ENCODE measurements around the gene AHCYL2. TPM values are rescaled to one million over a fixed set of nuclear protein-coding genes. Genes with fewer than 3 reads are reported as not detected.

The AHCYL2 gene
- total RNA-seq, 2 donors from 2014 or later = 30.8 to 31.4 TPM

DNA sequence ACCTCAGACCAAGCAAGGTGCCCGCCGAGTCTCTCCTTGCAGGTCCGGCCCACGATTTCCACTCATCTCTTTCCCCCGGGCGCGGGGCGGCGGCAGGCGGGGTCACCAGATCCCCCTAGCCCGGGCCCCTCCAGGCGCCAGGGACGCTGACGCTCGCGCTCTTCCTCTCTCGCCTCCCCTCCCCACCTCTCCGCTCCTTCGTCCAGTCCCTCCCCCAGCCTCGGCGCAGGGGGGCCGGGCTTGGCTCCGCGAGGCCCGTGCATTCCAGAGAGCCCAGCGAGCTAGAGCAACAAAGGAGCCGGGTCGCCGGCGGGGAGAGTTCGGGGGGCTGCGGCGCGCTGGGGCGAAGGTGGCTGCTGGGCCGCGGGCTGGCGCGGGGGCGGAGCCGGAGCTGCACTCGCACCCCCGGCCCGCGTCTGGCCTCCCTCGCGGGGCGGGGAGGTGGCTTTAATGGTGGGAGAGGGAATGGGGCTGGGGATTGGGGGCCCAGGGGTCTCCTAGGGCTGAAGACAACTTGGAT is 36.4 kb upstream of the AHCYL2 start, which contains the start of gene SMO:
SMO (plus strand) TSS at position 262 of the 520 bp plus-strand sequence. CDS start 519 bp downstream, outside the sequence.
- Mint-ChIP-seq H3K27ac (peak within 1 kb of the TSS; percentile 78), H3K9me3 (no peaks in the 10 kb centered on the region), H3K4me3 (peak within 1 kb of the TSS; percentile 91), H3K36me3 (ENCODE audit: low read depth) (peaks cover 9% of the 10 kb centered on the region), H3K27me3 (ENCODE audit: insufficient read depth) (peaks cover 35% of the 10 kb centered on the region), H3K4me1 (peaks cover 23% of the 10 kb centered on the region)
- Histone ChIP-seq H3K4me3 (ENCODE audit: low read length) (peak within 1 kb of the TSS; percentile 93), H3K9me3 (ENCODE audit: control insufficient read depth, low read length) (no peaks in the 10 kb centered on the region), H3K36me3 (ENCODE audit: control insufficient read depth, insufficient read depth, low read length) (peaks cover 8% of the 10 kb centered on the region), H3K4me1 (ENCODE audit: control insufficient read depth, insufficient read depth, low read length) (peaks cover 7% of the 10 kb centered on the region), H3K27me3 (ENCODE audit: control insufficient read depth, insufficient read depth, low read length, poor library complexity, severe bottlenecking) (peaks cover 15% of the 10 kb centered on the region), H3K9ac (ENCODE audit: extremely low read depth, low read length, poor library complexity, severe bottlenecking) (peak within 1 kb of the TSS; percentile 92), H3K27ac (ENCODE audit: low read depth, low read length) (peak within 1 kb of the TSS; percentile 95)
- DNase-seq = peak; percentile 94
- WGBS, 2 experiments (ENCODE audit: insufficient coverage in 1 of 2, insufficient read length in 1 of 2) = 0% methylated on average over 10 to 48 of the region's 48 CpGs
- TF ChIP-seq, protein P1, sequence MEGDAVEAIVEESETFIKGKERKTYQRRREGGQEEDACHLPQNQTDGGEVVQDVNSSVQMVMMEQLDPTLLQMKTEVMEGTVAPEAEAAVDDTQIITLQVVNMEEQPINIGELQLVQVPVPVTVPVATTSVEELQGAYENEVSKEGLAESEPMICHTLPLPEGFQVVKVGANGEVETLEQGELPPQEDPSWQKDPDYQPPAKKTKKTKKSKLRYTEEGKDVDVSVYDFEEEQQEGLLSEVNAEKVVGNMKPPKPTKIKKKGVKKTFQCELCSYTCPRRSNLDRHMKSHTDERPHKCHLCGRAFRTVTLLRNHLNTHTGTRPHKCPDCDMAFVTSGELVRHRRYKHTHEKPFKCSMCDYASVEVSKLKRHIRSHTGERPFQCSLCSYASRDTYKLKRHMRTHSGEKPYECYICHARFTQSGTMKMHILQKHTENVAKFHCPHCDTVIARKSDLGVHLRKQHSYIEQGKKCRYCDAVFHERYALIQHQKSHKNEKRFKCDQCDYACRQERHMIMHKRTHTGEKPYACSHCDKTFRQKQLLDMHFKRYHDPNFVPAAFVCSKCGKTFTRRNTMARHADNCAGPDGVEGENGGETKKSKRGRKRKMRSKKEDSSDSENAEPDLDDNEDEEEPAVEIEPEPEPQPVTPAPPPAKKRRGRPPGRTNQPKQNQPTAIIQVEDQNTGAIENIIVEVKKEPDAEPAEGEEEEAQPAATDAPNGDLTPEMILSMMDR (conservative IDR thresholded peaks at IDR 0.05) = no peak

DNA sequence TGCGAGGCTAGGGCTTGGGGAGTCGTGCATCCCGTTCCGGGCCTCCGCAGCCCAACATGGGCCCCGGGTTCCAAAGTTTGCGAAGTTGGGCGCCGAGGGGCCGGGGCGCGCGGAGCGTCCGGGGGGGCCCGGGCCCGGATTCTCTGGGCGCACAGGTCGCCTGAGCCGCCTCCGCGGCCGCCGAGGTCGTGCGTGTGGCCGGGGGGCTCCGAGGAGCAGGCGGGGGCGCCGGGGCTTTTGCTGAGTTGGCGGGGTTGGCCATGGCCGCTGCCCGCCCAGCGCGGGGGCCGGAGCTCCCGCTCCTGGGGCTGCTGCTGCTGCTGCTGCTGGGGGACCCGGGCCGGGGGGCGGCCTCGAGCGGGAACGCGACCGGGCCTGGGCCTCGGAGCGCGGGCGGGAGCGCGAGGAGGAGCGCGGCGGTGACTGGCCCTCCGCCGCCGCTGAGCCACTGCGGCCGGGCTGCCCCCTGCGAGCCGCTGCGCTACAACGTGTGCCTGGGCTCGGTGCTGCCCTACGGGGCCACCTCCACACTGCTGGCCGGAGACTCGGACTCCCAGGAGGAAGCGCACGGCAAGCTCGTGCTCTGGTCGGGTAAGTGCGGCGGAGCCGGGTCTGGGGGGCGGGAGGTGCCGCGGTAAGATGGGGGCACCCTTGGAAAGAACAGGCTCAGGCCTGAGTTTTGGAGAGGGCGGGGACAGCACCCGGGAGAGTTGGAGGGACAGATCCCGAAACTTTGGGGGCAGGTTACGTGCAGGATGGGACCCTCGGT is 35.8 kb upstream of the AHCYL2 start:
- Histone ChIP-seq H3K4me3 (ENCODE audit: low read length) (peak overlapping the region; percentile 93), H3K36me3 (ENCODE audit: control insufficient read depth, insufficient read depth, low read length) (peaks cover 11% of the 10 kb centered on the region), H3K9ac (ENCODE audit: extremely low read depth, low read length, poor library complexity, severe bottlenecking) (peak overlapping the region; percentile 92), H3K4me1 (ENCODE audit: control insufficient read depth, insufficient read depth, low read length) (peaks cover 7% of the 10 kb centered on the region), H3K27ac (ENCODE audit: low read depth, low read length) (peak overlapping the region; percentile 95), H3K9me3 (ENCODE audit: control insufficient read depth, low read length) (no peaks in the 10 kb centered on the region), H3K27me3 (ENCODE audit: control insufficient read depth, insufficient read depth, low read length, poor library complexity, severe bottlenecking) (peaks cover 15% of the 10 kb centered on the region)
- peak overlapping the region; percentile 91 for H3K4me3 Mint-ChIP-seq
- DNase-seq = peak; percentile 73
- TF ChIP-seq, protein P1 (conservative IDR thresholded peaks at IDR 0.05) = no peak
- no peaks in the 10 kb centered on the region for H3K9me3 Mint-ChIP-seq
- peak overlapping the region; percentile 78 for H3K27ac Mint-ChIP-seq
- H3K4me1 Mint-ChIP-seq = peaks cover 23% of the 10 kb centered on the region
- WGBS, 2 experiments (ENCODE audit: insufficient coverage in 1 of 2, insufficient read length in 1 of 2) = 0 to 1% methylated on average over 30 to 83 of the region's 83 CpGs
- H3K36me3 Mint-ChIP-seq (ENCODE audit: low read depth) = peaks cover 9% of the 10 kb centered on the region
- H3K27me3 Mint-ChIP-seq (ENCODE audit: insufficient read depth) = peaks cover 35% of the 10 kb centered on the region

DNA sequence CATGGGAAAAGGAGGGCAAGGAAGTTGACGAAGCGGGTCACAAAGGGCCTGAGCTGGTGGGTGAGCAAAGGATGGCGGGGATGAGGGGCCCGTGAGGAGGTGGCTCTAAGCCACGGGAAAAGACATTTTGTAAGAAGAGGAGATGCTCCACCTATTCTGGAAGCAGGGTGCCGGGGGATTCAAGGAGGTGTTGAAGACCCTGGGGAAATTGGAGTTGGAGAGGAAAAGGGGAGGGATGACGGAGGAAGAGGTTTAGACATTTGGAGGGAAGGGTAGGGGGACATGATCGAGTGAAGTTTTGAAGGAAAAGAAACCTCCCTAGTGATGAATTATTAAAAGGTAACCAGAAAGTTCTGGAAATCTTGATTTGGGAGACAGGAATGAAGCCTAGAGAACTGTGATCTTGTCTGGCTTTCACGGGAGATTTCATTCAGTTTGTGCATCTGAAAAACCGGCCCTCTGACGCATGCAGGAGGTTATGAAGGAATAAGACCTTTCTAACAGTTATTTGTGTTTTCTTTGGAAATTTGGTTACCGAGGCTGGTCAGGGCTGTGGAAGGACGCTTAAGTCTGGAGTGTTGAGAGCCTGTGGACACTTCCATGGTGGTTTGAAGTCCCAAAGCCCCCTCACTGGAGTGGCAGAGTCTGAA is 35.0 kb upstream of the AHCYL2 start:
- Mint-ChIP-seq H3K4me1 (peaks cover 23% of the 10 kb centered on the region), H3K36me3 (ENCODE audit: low read depth) (peaks cover 12% of the 10 kb centered on the region), H3K4me3 (peak overlapping the region; percentile 91), H3K27ac (peak overlapping the region; percentile 78), H3K9me3 (peaks cover under 1% of the 10 kb centered on the region), H3K27me3 (ENCODE audit: insufficient read depth) (peaks cover 34% of the 10 kb centered on the region)
- H3K36me3 ChIP-seq (ENCODE audit: control insufficient read depth, insufficient read depth, low read length) = peaks cover 16% of the 10 kb centered on the region
- H3K9ac ChIP-seq (ENCODE audit: extremely low read depth, low read length, poor library complexity, severe bottlenecking) = peak overlapping the region; percentile 92
- peak overlapping the region; percentile 95 for H3K27ac ChIP-seq (ENCODE audit: low read depth, low read length)
- H3K4me3 ChIP-seq (ENCODE audit: low read length) = peak overlapping the region; percentile 93
- peaks cover 15% of the 10 kb centered on the region for H3K27me3 ChIP-seq (ENCODE audit: control insufficient read depth, insufficient read depth, low read length, poor library complexity, severe bottlenecking)
- WGBS, 2 experiments (ENCODE audit: insufficient coverage in 1 of 2, insufficient read length in 1 of 2) = 16 to 25% methylated on average over 13 of the region's 13 CpGs
- TF ChIP-seq, protein P1 (conservative IDR thresholded peaks at IDR 0.05) = no peak
- H3K4me1 ChIP-seq (ENCODE audit: control insufficient read depth, insufficient read depth, low read length) = peaks cover 7% of the 10 kb centered on the region
- H3K9me3 ChIP-seq (ENCODE audit: control insufficient read depth, low read length) = peaks cover 5% of the 10 kb centered on the region
- no peak for DNase-seq

Data from endodermal cell (in vitro differentiated cells).